Measurements from ENCODE around the gene GOLGA6B. TPM values are rescaled to one million over a fixed set of nuclear protein-coding genes. Genes with fewer than 3 reads are reported as not detected.

Gene GOLGA6B
- total RNA-seq, 4 donors from 2014 or later: 0.42 TPM; not detected in 3

GRCh38 chr15:72682772-72683171 lies 28.3 kb downstream of the GOLGA6B start:
- H3K27me3 ChIP-seq: peaks cover 0 to 17% of the 10 kb centered on the region in 2 donors
- TF ChIP-seq EP300 (IDR thresholded peaks at IDR 0.05) (no peak), POLR2A (IDR thresholded peaks at IDR 0.05) (no peak), CTCF (IDR thresholded peaks at IDR 0.05) (no peak)
- H3K4me1 ChIP-seq: peaks cover 0 to 13% (median 0%) of the 10 kb centered on the region in 4 donors
- no peaks in the 10 kb centered on the region for H3K9me3 ChIP-seq
- H3K4me3 ChIP-seq: no peak overlapping the region
- H3K36me3 ChIP-seq: no peaks in the 10 kb centered on the region
- H3K27ac ChIP-seq: no peak overlapping the region
- DNase-seq (ENCODE audit: low spot score in 2 of 2): no peak
- WGBS, 2 donors: 89 to 90% methylated on average over 3 of the region's 3 CpGs

GRCh38 chr15:72685301-72685924 lies 30.9 kb downstream of the GOLGA6B start:
- TF ChIP-seq EP300 (IDR thresholded peaks at IDR 0.05) (no peak), POLR2A (IDR thresholded peaks at IDR 0.05) (no peak), CTCF (IDR thresholded peaks at IDR 0.05) (no peak)
- Histone ChIP-seq H3K4me1 (peaks cover 0 to 13% (median 0%) of the 10 kb centered on the region in 4 donors), H3K4me3 (peak overlapping the region; percentile 62 to 81 (median 72)), H3K36me3 (no peaks in the 10 kb centered on the region), H3K27me3 (no peaks in the 10 kb centered on the region), H3K27ac (peak overlapping the region; percentile 81 to 92 (median 90)), H3K9me3 (no peaks in the 10 kb centered on the region)
- peak in 1 of 2 donors; percentile 6 for DNase-seq (ENCODE audit: low spot score in 2 of 2)
- 25 to 28% methylated on average over 23 of the region's 23 CpGs for WGBS, 2 donors

GRCh38 chr15:72685925-72686794 lies 31.7 kb downstream of the GOLGA6B start, which contains the start of the genes BBS4 and HIGD2B:
Gene BBS4, plus strand, starts transcription at chr15:72686207. Its CDS starts 21 bp downstream, at chr15:72686228.
Gene HIGD2B, minus strand, starts transcription at chr15:72686182. Its CDS starts 9,808 bp downstream, at chr15:72676374.
- H3K27me3 ChIP-seq: no peaks in the 10 kb centered on the region
- 0 to 1% methylated on average over 46 to 49 of the region's 49 CpGs for WGBS, 2 donors
- H3K9me3 ChIP-seq: no peaks in the 10 kb centered on the region
- H3K4me1 ChIP-seq: peaks cover 0 to 13% (median 0%) of the 10 kb centered on the region in 4 donors
- peak; percentile 59 to 80 for DNase-seq (ENCODE audit: low spot score in 2 of 2)
- peak within 1 kb of the TSS; percentile 62 to 81 (median 72) for H3K4me3 ChIP-seq
- TF ChIP-seq EP300 (IDR thresholded peaks at IDR 0.05): peak in 1 of 2 donors; percentile 91
- peak in 1 of 5 experiments; percentile 7 for TF ChIP-seq CTCF (IDR thresholded peaks at IDR 0.05)
- peak; percentile 31 to 55 for TF ChIP-seq POLR2A (IDR thresholded peaks at IDR 0.05)
- peak within 1 kb of the TSS; percentile 81 to 92 (median 90) for H3K27ac ChIP-seq
- H3K36me3 ChIP-seq: no peaks in the 10 kb centered on the region

GRCh38 chr15:72688697-72689096 lies 34.2 kb downstream of the GOLGA6B start:
- no peaks in the 10 kb centered on the region for H3K9me3 ChIP-seq
- H3K4me1 ChIP-seq: peaks cover 0 to 13% (median 0%) of the 10 kb centered on the region in 4 donors
- H3K4me3 ChIP-seq: no peak overlapping the region
- no peaks in the 10 kb centered on the region for H3K27me3 ChIP-seq
- H3K27ac ChIP-seq: no peak overlapping the region
- TF ChIP-seq CTCF (IDR thresholded peaks at IDR 0.05): no peak
- no peak for TF ChIP-seq POLR2A (IDR thresholded peaks at IDR 0.05)
- TF ChIP-seq EP300 (IDR thresholded peaks at IDR 0.05): no peak
- 98% methylated on average over 5 of the region's 5 CpGs for WGBS, 2 donors
- no peaks in the 10 kb centered on the region for H3K36me3 ChIP-seq
- no peak for DNase-seq (ENCODE audit: low spot score in 2 of 2)

All from tibial nerve (tissue), 4 donors.